ENCODE measurements around the gene TMEM87B. TPM values are rescaled to one million over a fixed set of nuclear protein-coding genes. Genes with fewer than 3 reads are reported as not detected.

The TMEM87B gene
- total and polyA plus RNA-seq, 2 of the 4 experiments (the other 2 are of a cell fraction) = 6.3 to 12.5 TPM

DNA sequence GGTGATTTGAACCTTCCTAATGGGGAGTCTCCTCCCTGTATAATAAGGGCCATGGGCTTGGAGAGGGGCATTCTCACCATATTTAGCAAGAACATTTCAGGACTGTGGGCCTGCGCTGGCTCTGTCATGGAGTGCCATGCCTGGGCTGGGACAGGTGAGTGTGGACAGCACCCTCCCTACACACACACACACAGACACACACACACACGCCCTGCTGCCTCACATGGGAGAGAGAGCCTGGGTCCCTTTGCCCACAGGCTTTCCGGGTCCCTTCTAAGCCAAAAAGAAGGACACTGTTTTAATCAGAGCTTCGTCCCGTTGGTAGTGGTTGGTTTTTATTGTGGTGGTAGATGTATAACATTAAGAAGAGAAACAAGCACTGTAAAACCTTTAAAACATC is 31.4 kb upstream of the TMEM87B start:
- Histone ChIP-seq H2AK9ac (replicated peaks; ENCODE audit: low read depth, low read length, poor library complexity) (no peak overlapping the region), H3K27ac (ENCODE audit: insufficient read depth, low read length) (no peak overlapping the region), H3K14ac (replicated peaks; ENCODE audit: low read depth, low read length) (no peak overlapping the region; the same call in 1 of the 2 replicates), H3K9me3 (ENCODE audit: control insufficient read depth, insufficient read depth, low read length) (no peaks in the 10 kb centered on the region), H4K8ac (ENCODE audit: low read depth in 2 of 2, low read length in 2 of 2) (no peak overlapping the region), H3K36me3 (ENCODE audit: control insufficient read depth, insufficient read depth, low read length) (no peaks in the 10 kb centered on the region), H3K4me2 (ENCODE audit: low read depth, low read length) (no peak overlapping the region), H2BK5ac (ENCODE audit: low read depth, low read length, poor library complexity, severe bottlenecking) (no peak overlapping the region), H2AFZ (replicated peaks; ENCODE audit: low read length, poor library complexity) (no peak overlapping the region), H2BK15ac (ENCODE audit: low read depth, low read length) (no peak overlapping the region), H3K4ac (ENCODE audit: low read depth, low read length) (no peak overlapping the region), H2BK20ac (ENCODE audit: low read depth, low read length) (no peak overlapping the region), H3K4me3 (ENCODE audit: insufficient read depth, low read depth, low read length) (no peak overlapping the region), H3K18ac (ENCODE audit: low read depth, low read length) (no peak overlapping the region), H3K56ac (ENCODE audit: extremely low read depth, insufficient read depth, low read length) (no peak overlapping the region), H4K5ac (ENCODE audit: low read depth, low read length) (no peak overlapping the region), H3K4me1 (ENCODE audit: control insufficient read depth, insufficient read depth, low read length) (no peaks in the 10 kb centered on the region), H3K27me3 (ENCODE audit: control insufficient read depth, insufficient read depth, low read length) (peaks cover 10% of the 10 kb centered on the region), H3K9me1 (ENCODE audit: insufficient read depth, low read length) (no peaks in the 10 kb centered on the region), H3K79me1 (ENCODE audit: low read depth in 1 of 2, low read length in 2 of 2) (no peaks in the 10 kb centered on the region), H4K20me1 (ENCODE audit: insufficient read depth, low read length) (no peaks in the 10 kb centered on the region; the same call in 1 of the 2 replicates), H2BK120ac (ENCODE audit: low read depth, low read length) (no peak overlapping the region), H2AK5ac (ENCODE audit: low read depth, low read length) (no peak overlapping the region), H4K91ac (ENCODE audit: insufficient read depth, low read depth, low read length) (no peak overlapping the region), H3K23ac (ENCODE audit: low read depth, low read length) (no peak overlapping the region), H3K9ac (ENCODE audit: low read depth, low read length) (no peak overlapping the region)
- in situ Hi-C loops (cut with MboI; ENCODE audit: low sequenced_read_pairs) = no loop called here
- ChIA-PET CTCF (no interaction called here), POLR2A (ENCODE audit: unreplicated experiment) (no interaction called here)
- TF ChIP-seq MAFK (IDR thresholded peaks at IDR 0.05; ENCODE audit: low read depth, low read length) (no peak), FOS (IDR thresholded peaks at IDR 0.05; ENCODE audit: low read depth, low read length) (no peak), SMC3 (IDR thresholded peaks at IDR 0.05; ENCODE audit: low read depth, low read length) (no peak), CHD1 (IDR thresholded peaks at IDR 0.05; ENCODE audit: low read depth, low read length) (no peak), MAZ (IDR thresholded peaks at IDR 0.05; ENCODE audit: borderline replicate concordance, low read depth, low read length) (no peak), RFX5 (IDR thresholded peaks at IDR 0.05; ENCODE audit: low read depth, low read length) (no peak), POLR2A (IDR thresholded peaks at IDR 0.05; ENCODE audit: low read depth, low read length) (no peak), RCOR1 (IDR thresholded peaks at IDR 0.05; ENCODE audit: insufficient replicate concordance, low read length) (no peak), NFE2L2 (IDR thresholded peaks at IDR 0.05; ENCODE audit: low read depth, low read length) (no peak), BHLHE40 (IDR thresholded peaks at IDR 0.05; ENCODE audit: low read depth, low read length) (no peak), MXI1 (IDR thresholded peaks at IDR 0.05; ENCODE audit: borderline replicate concordance, low read depth, low read length) (no peak), RAD21 (IDR thresholded peaks at IDR 0.05; ENCODE audit: low read length) (no peak)
- TF ChIP-seq, protein P1, sequence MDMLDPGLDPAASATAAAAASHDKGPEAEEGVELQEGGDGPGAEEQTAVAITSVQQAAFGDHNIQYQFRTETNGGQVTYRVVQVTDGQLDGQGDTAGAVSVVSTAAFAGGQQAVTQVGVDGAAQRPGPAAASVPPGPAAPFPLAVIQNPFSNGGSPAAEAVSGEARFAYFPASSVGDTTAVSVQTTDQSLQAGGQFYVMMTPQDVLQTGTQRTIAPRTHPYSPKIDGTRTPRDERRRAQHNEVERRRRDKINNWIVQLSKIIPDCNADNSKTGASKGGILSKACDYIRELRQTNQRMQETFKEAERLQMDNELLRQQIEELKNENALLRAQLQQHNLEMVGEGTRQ (IDR thresholded peaks at IDR 0.05; ENCODE audit: low read depth, low read length) = no peak
- TF ChIP-seq, protein P2, sequence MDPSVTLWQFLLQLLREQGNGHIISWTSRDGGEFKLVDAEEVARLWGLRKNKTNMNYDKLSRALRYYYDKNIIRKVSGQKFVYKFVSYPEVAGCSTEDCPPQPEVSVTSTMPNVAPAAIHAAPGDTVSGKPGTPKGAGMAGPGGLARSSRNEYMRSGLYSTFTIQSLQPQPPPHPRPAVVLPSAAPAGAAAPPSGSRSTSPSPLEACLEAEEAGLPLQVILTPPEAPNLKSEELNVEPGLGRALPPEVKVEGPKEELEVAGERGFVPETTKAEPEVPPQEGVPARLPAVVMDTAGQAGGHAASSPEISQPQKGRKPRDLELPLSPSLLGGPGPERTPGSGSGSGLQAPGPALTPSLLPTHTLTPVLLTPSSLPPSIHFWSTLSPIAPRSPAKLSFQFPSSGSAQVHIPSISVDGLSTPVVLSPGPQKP (IDR thresholded peaks at IDR 0.05; ENCODE audit: borderline replicate concordance, low read depth, low read length) = no peak
- TF ChIP-seq, protein P3, sequence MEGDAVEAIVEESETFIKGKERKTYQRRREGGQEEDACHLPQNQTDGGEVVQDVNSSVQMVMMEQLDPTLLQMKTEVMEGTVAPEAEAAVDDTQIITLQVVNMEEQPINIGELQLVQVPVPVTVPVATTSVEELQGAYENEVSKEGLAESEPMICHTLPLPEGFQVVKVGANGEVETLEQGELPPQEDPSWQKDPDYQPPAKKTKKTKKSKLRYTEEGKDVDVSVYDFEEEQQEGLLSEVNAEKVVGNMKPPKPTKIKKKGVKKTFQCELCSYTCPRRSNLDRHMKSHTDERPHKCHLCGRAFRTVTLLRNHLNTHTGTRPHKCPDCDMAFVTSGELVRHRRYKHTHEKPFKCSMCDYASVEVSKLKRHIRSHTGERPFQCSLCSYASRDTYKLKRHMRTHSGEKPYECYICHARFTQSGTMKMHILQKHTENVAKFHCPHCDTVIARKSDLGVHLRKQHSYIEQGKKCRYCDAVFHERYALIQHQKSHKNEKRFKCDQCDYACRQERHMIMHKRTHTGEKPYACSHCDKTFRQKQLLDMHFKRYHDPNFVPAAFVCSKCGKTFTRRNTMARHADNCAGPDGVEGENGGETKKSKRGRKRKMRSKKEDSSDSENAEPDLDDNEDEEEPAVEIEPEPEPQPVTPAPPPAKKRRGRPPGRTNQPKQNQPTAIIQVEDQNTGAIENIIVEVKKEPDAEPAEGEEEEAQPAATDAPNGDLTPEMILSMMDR (conservative IDR thresholded peaks at IDR 0.05; ENCODE audit: low read depth, low read length) = no peak
- intact Hi-C loops (cut with micrococcal nuclease) = no loop called here
- dilution Hi-C loops (cut with HindIII; ENCODE audit: low sequenced_read_pairs, unreplicated experiment) = no loop called here
- ATAC-seq (ENCODE audit: low read depth) (no peak), DNase-seq (no peak)
- no CpG with 5 or more reads among the region's 5 CpGs for WGBS, 2 experiments (ENCODE audit: extremely low coverage in 2 of 2, insufficient read length in 1 of 2)
- BruUV-seq (replicated peaks) = no TSS peak

All from IMR-90 (cell line).